ENCODE measurements around the gene ARL6IP5. TPM values are rescaled to one million over a fixed set of nuclear protein-coding genes. Genes with fewer than 3 reads are reported as not detected.

The ARL6IP5 gene
- total and polyA plus RNA-seq, 2 donors, result 108 to 130 TPM

DNA sequence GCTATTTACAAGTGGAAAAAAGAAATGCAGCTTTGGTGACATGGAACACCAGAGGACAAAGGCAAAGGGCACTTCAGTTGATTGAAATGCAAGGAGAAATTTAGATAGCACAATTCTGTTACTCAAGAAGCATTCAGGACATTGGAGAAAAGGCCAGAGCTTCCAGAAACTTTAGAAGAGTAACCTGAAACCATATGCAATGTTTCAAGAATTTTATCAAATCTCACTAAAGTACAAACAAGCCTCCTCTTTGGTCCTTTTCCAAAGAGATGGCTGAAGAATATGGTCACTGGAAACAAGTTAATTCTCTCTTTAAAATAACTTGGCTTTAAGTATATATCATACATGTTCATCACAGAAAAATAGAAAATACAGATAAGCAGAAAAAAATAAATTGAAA is 52.3 kb downstream of the ARL6IP5 start:
- Histone ChIP-seq H3K4me3 (ENCODE audit: low read length in 2 of 2) (no peak overlapping the region), H3K27ac (ENCODE audit: low read depth in 1 of 2, low read length in 1 of 2) (no peak overlapping the region), H3K27me3 (ENCODE audit: control insufficient read depth in 2 of 2, insufficient read depth in 1 of 2, low read length in 1 of 2) (no peaks in the 10 kb centered on the region), H3K36me3 (ENCODE audit: control insufficient read depth in 2 of 2, insufficient read depth in 2 of 2, low read length in 1 of 2) (no peaks in the 10 kb centered on the region), H3K4me1 (ENCODE audit: control insufficient read depth in 2 of 2, insufficient read depth in 2 of 2, low read length in 2 of 2) (no peaks in the 10 kb centered on the region), H3K9me3 (ENCODE audit: control insufficient read depth in 2 of 2, insufficient read depth in 1 of 2, low read length in 1 of 2) (no peaks in the 10 kb centered on the region)
- DNase-seq (ENCODE audit: low read depth in 6 of 9, low spot score in 9 of 9), result no peak

DNA sequence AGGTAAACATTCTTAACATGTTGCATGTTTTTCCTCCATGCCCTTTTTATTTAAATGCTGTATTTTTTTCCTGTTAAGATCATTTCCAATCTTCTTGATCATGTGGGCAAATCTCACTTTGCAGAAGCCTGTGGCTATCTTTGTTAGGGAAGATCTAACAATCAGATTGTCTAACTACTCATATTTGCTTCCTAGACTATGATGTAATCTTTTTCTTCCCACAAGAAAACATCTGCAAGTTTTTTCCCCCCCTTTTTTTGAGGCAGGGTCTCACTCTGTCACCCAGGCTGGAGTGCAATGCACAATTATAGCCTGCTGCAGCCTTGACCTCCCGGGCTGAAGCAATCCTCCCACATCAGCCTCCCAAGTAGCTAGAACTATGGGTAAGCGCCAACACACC is 52.7 kb downstream of the ARL6IP5 start:
- no peak for DNase-seq (ENCODE audit: low read depth in 6 of 9, low spot score in 9 of 9)
- Histone ChIP-seq H3K27me3 (ENCODE audit: control insufficient read depth in 2 of 2, insufficient read depth in 1 of 2, low read length in 1 of 2) (no peaks in the 10 kb centered on the region), H3K9me3 (ENCODE audit: control insufficient read depth in 2 of 2, insufficient read depth in 1 of 2, low read length in 1 of 2) (no peaks in the 10 kb centered on the region), H3K4me1 (ENCODE audit: control insufficient read depth in 2 of 2, insufficient read depth in 2 of 2, low read length in 2 of 2) (no peaks in the 10 kb centered on the region), H3K36me3 (ENCODE audit: control insufficient read depth in 2 of 2, insufficient read depth in 2 of 2, low read length in 1 of 2) (no peaks in the 10 kb centered on the region), H3K27ac (ENCODE audit: low read depth in 1 of 2, low read length in 1 of 2) (no peak overlapping the region), H3K4me3 (ENCODE audit: low read length in 2 of 2) (no peak overlapping the region)
- 97% methylated on average over 2 of the region's 2 CpGs for whole genome bisulfite sequencing

DNA sequence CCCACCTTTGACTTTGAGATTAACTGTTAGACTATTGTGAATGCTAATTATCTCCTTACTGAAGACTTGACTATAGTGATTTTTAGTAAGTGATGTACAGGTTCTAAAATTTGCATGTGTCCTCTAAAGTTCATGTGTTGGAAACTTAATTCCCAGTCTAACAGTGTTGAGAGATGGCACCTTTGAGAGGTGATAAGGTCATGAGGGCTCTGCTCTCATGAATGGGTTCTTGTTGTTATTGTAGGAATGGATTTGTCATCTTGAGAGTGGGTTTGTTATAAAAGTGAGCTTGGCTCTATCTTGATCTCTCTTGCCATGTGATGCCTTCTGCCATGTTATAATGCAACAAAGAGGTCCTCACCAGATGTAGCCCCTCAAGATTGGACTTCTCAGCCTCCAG is 56.6 kb downstream of the ARL6IP5 start:
- H3K4me3 ChIP-seq (ENCODE audit: low read length in 2 of 2), result no peak overlapping the region
- DNase-seq (ENCODE audit: low read depth in 6 of 9, low spot score in 9 of 9), result no peak

DNA sequence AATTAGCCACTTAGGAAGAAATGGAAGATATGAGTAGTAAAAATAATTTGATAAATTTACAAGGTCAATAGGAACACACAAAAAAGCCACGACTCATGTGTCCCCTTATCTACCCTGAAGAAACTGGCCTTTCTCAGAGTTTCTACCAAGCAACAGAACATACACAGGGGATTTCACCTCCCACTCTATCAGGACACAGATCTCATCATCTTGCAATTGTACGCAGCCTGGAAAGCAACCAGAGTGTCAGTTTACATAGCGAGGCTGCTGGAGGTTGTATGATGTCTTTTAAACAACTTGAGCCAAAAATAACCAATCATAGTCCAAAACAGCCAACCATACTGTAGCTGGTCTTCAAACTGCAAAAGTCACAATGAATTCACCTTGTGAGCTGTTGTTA is 57.4 kb downstream of the ARL6IP5 start:
- 94% methylated on average over 3 of the region's 3 CpGs for WGBS
- H3K27ac ChIP-seq (ENCODE audit: low read depth in 1 of 2, low read length in 1 of 2), result no peak overlapping the region
- DNase-seq (ENCODE audit: low read depth in 6 of 9, low spot score in 9 of 9), result no peak
- H3K4me3 ChIP-seq (ENCODE audit: low read length in 2 of 2), result no peak overlapping the region
- H3K27me3 ChIP-seq (ENCODE audit: control insufficient read depth in 2 of 2, insufficient read depth in 1 of 2, low read length in 1 of 2), result no peaks in the 10 kb centered on the region
- H3K9me3 ChIP-seq (ENCODE audit: control insufficient read depth in 2 of 2, insufficient read depth in 1 of 2, low read length in 1 of 2), result no peaks in the 10 kb centered on the region
- peaks cover 7 to 9% of the 10 kb centered on the region in 2 donors for H3K4me1 ChIP-seq (ENCODE audit: control insufficient read depth in 2 of 2, insufficient read depth in 2 of 2, low read length in 2 of 2)
- no peaks in the 10 kb centered on the region for H3K36me3 ChIP-seq (ENCODE audit: control insufficient read depth in 2 of 2, insufficient read depth in 2 of 2, low read length in 1 of 2)

More for the DNA sequence above, 56.6 kb downstream of the ARL6IP5 start:
- Histone ChIP-seq H3K9me3 (ENCODE audit: control insufficient read depth in 2 of 2, insufficient read depth in 1 of 2, low read length in 1 of 2) (no peaks in the 10 kb centered on the region), H3K27me3 (ENCODE audit: control insufficient read depth in 2 of 2, insufficient read depth in 1 of 2, low read length in 1 of 2) (no peaks in the 10 kb centered on the region), H3K36me3 (ENCODE audit: control insufficient read depth in 2 of 2, insufficient read depth in 2 of 2, low read length in 1 of 2) (no peaks in the 10 kb centered on the region), H3K27ac (ENCODE audit: low read depth in 1 of 2, low read length in 1 of 2) (no peak overlapping the region), H3K4me1 (ENCODE audit: control insufficient read depth in 2 of 2, insufficient read depth in 2 of 2, low read length in 2 of 2) (peaks cover 7 to 9% of the 10 kb centered on the region in 2 donors)

DNA sequence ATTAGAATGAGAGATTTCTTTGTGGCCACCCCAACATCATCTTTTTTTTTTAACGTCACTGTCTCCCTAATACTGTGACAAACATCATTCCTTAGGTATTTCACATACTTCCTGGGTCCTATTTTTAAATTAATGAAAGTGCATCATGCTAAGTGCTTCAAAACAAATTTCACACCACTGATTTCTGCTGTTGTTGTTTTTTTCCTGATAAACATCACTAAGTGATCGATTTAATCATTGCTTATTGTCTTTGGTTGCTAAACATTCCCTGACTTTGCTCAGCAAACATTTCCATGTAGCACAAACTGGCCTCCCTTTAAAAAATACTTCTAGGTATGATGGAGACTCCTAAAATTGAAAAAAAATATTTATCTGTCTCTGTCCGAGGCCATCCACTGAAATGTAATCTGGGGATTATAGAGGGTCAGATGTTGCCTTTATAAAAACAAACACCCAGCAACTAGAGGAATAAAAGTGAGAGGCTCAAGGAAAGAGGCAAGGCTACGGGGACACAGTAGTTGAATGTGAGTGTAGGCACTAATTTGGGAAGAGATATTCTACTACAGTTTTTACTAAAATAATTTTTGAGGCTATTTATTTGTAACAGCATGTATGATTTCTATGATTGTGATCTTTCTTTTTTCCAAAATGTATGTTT is 58.2 kb downstream of the ARL6IP5 start:
- no peak overlapping the region for H3K27ac ChIP-seq (ENCODE audit: low read depth in 1 of 2, low read length in 1 of 2)
- H3K27me3 ChIP-seq (ENCODE audit: control insufficient read depth in 2 of 2, insufficient read depth in 1 of 2, low read length in 1 of 2), result no peaks in the 10 kb centered on the region
- no peaks in the 10 kb centered on the region for H3K36me3 ChIP-seq (ENCODE audit: control insufficient read depth in 2 of 2, insufficient read depth in 2 of 2, low read length in 1 of 2)
- no peaks in the 10 kb centered on the region for H3K9me3 ChIP-seq (ENCODE audit: control insufficient read depth in 2 of 2, insufficient read depth in 1 of 2, low read length in 1 of 2)
- DNase-seq (ENCODE audit: low read depth in 6 of 9, low spot score in 9 of 9), result no peak
- WGBS, result 97% methylated on average over 4 of the region's 4 CpGs
- peaks cover 7 to 9% of the 10 kb centered on the region in 2 donors for H3K4me1 ChIP-seq (ENCODE audit: control insufficient read depth in 2 of 2, insufficient read depth in 2 of 2, low read length in 2 of 2)
- no peak overlapping the region for H3K4me3 ChIP-seq (ENCODE audit: low read length in 2 of 2)

DNA sequence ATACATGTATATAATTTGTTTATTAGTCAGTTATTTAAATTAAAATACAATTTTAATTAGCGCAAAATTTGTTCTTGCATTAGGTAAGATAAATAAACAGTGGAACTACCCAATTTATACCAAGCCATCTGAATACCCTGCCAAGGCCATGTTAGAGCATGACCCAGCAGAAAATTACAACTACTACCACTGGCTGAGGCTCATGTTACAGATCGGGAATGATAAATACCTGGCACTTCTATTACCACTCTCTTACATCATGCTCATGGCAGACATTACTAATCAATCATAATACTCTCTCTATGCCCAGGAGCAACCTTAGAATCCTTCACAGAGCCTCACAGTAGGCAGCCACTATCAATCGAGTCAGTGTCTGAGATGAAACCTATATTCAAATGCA is 58.9 kb downstream of the ARL6IP5 start:
- no peak for DNase-seq (ENCODE audit: low read depth in 6 of 9, low spot score in 9 of 9)
- no peaks in the 10 kb centered on the region for H3K36me3 ChIP-seq (ENCODE audit: control insufficient read depth in 2 of 2, insufficient read depth in 2 of 2, low read length in 1 of 2)
- WGBS, result 97% methylated on average over 3 of the region's 3 CpGs
- no peak overlapping the region for H3K4me3 ChIP-seq (ENCODE audit: low read length in 2 of 2)
- H3K27ac ChIP-seq (ENCODE audit: low read depth in 1 of 2, low read length in 1 of 2), result no peak overlapping the region
- peaks cover 7 to 9% of the 10 kb centered on the region in 2 donors for H3K4me1 ChIP-seq (ENCODE audit: control insufficient read depth in 2 of 2, insufficient read depth in 2 of 2, low read length in 2 of 2)
- H3K27me3 ChIP-seq (ENCODE audit: control insufficient read depth in 2 of 2, insufficient read depth in 1 of 2, low read length in 1 of 2), result no peaks in the 10 kb centered on the region
- no peaks in the 10 kb centered on the region for H3K9me3 ChIP-seq (ENCODE audit: control insufficient read depth in 2 of 2, insufficient read depth in 1 of 2, low read length in 1 of 2)

DNA sequence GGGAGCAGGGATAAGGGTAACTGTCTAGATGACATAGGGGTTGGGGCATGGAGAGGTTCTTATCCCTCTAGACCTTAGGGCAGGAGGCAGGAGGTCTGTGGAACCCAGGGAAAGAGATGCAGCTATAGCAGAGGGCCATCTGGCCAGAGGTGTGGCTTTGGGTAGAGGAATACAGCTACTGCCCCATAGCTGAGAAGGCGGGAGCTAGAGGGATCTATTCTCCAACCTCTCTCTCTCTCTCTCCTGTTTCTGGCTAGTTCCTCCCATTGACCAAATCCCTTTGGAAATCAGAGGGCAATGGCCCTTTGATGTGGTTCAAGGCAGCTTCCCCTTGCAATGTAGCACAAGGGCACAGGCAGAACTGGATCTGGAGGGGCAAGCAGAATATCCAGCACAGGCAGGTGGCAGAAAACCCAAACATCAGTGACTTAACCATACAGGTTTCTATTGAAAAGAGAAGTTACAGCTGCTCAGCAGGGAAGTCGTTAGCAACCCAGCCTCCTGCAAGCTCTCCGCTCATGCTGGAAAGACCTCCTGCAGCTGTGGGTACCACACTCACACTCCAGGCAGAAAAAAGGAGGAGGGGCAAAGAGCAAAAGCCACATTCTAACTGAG is 60.0 kb downstream of the ARL6IP5 start:
- DNase-seq (ENCODE audit: low read depth in 6 of 9, low spot score in 9 of 9), result peak in 7 of 9 donors; percentile 15 to 75 (median 43)
- Histone ChIP-seq H3K4me3 (ENCODE audit: low read length in 2 of 2) (no peak overlapping the region), H3K27ac (ENCODE audit: low read depth in 1 of 2, low read length in 1 of 2) (no peak overlapping the region), H3K9me3 (ENCODE audit: control insufficient read depth in 2 of 2, insufficient read depth in 1 of 2, low read length in 1 of 2) (no peaks in the 10 kb centered on the region), H3K4me1 (ENCODE audit: control insufficient read depth in 2 of 2, insufficient read depth in 2 of 2, low read length in 2 of 2) (peaks cover 7 to 9% of the 10 kb centered on the region in 2 donors), H3K36me3 (ENCODE audit: control insufficient read depth in 2 of 2, insufficient read depth in 2 of 2, low read length in 1 of 2) (no peaks in the 10 kb centered on the region), H3K27me3 (ENCODE audit: control insufficient read depth in 2 of 2, insufficient read depth in 1 of 2, low read length in 1 of 2) (no peaks in the 10 kb centered on the region)
- 35% methylated on average over 3 of the region's 3 CpGs for WGBS

DNA sequence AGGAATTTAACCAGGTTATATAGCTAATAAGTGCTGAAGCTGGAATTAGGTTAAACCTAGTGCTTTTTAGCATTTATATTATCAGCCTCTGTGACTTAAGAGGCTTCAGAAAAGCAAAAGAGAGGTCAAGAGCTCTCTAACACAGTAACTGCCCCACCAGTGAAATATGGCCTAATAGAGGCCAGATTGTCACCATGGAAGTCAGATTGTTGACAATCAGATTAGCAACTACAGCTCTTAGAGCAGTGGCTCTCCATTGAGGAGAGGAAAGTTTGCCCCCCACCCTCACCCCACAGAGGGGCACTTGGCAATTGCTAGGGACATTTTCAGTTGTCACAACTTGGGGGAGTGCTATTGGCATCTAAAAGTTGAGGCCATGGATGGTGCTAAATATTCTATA is 61.0 kb downstream of the ARL6IP5 start:
- no peak for DNase-seq (ENCODE audit: low read depth in 6 of 9, low spot score in 9 of 9)
- no peak overlapping the region for H3K4me3 ChIP-seq (ENCODE audit: low read length in 2 of 2)
- H3K27me3 ChIP-seq (ENCODE audit: control insufficient read depth in 2 of 2, insufficient read depth in 1 of 2, low read length in 1 of 2), result no peaks in the 10 kb centered on the region
- H3K27ac ChIP-seq (ENCODE audit: low read depth in 1 of 2, low read length in 1 of 2), result no peak overlapping the region
- no peaks in the 10 kb centered on the region for H3K9me3 ChIP-seq (ENCODE audit: control insufficient read depth in 2 of 2, insufficient read depth in 1 of 2, low read length in 1 of 2)
- H3K4me1 ChIP-seq (ENCODE audit: control insufficient read depth in 2 of 2, insufficient read depth in 2 of 2, low read length in 2 of 2), result peaks cover 7 to 9% of the 10 kb centered on the region in 2 donors
- H3K36me3 ChIP-seq (ENCODE audit: control insufficient read depth in 2 of 2, insufficient read depth in 2 of 2, low read length in 1 of 2), result no peaks in the 10 kb centered on the region

DNA sequence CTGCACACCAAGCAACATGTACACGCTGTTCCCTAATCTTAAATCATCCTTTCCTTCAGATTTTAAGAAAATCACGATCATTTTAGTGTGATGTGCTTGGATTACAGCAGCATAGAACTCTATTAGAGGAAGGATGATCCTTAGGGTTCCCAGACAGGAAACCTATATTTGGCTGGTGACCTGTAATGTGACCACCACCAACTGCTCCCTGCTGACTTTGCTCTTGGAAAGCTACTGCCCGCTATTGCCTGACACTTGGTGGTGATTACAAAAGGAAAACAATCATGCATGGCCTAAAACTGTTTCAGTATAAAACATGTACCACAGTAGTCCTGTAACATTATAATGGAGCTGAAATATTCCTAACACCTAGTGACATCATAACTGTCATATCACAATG is 64.8 kb downstream of the ARL6IP5 start:
- DNase-seq (ENCODE audit: low read depth in 6 of 9, low spot score in 9 of 9), result no peak
- H3K36me3 ChIP-seq (ENCODE audit: control insufficient read depth in 2 of 2, insufficient read depth in 2 of 2, low read length in 1 of 2), result no peaks in the 10 kb centered on the region
- H3K9me3 ChIP-seq (ENCODE audit: control insufficient read depth in 2 of 2, insufficient read depth in 1 of 2, low read length in 1 of 2), result no peaks in the 10 kb centered on the region
- H3K27me3 ChIP-seq (ENCODE audit: control insufficient read depth in 2 of 2, insufficient read depth in 1 of 2, low read length in 1 of 2), result no peaks in the 10 kb centered on the region
- H3K27ac ChIP-seq (ENCODE audit: low read depth in 1 of 2, low read length in 1 of 2), result no peak overlapping the region
- H3K4me3 ChIP-seq (ENCODE audit: low read length in 2 of 2), result no peak overlapping the region
- 98% methylated on average over 3 of the region's 3 CpGs for WGBS
- peaks cover 5 to 7% of the 10 kb centered on the region in 2 donors for H3K4me1 ChIP-seq (ENCODE audit: control insufficient read depth in 2 of 2, insufficient read depth in 2 of 2, low read length in 2 of 2)

Data from thymus (tissue), 11 donors.